ENCODE measurements around the gene PDIA4.

DNA sequence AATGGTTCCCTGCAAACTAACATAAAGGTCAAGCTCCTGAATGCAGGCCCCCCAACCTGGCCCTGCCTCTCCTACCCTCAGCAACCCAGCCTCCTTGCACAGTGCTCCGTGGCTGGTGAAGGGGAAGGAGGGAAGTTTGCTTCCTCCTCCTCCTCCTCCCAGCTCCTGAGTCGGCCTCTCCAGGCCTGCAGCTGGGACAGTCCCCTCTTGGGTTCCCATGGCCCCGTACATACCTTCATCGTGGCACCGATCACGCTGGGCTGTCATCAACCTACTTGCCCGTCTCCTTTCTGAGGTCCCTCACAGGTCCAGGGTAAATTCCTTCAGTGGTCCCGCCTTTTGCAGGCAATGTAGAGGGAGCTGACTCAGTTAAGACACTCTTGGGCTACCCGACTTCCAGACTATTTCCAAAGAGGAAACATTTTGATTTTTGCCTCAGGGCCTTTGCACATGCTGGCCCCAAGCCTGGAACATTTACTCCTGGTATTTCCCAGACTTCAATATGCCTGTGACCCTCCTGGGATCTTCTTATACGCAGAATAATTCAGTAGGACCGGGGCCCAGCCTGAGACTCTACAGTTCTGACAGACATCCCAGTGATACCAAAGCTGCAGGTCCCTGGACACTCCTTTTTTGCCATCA is 26.8 kb downstream of the PDIA4 start:
- TF ChIP-seq, protein P1, sequence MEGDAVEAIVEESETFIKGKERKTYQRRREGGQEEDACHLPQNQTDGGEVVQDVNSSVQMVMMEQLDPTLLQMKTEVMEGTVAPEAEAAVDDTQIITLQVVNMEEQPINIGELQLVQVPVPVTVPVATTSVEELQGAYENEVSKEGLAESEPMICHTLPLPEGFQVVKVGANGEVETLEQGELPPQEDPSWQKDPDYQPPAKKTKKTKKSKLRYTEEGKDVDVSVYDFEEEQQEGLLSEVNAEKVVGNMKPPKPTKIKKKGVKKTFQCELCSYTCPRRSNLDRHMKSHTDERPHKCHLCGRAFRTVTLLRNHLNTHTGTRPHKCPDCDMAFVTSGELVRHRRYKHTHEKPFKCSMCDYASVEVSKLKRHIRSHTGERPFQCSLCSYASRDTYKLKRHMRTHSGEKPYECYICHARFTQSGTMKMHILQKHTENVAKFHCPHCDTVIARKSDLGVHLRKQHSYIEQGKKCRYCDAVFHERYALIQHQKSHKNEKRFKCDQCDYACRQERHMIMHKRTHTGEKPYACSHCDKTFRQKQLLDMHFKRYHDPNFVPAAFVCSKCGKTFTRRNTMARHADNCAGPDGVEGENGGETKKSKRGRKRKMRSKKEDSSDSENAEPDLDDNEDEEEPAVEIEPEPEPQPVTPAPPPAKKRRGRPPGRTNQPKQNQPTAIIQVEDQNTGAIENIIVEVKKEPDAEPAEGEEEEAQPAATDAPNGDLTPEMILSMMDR (IDR thresholded peaks at IDR 0.05), result no peak
- TF ChIP-seq POLR2A (IDR thresholded peaks at IDR 0.05), result no peak
